T-helper 9 cell (primary cell): ENCODE results near the gene SLC34A3.
"Not testable (repeated sequence)": the region's sequence is repeated elsewhere in the genome, so short reads cannot be mapped to it uniquely, and the experiment has no call there.

Experiments
- DNase-seq: peaks from one replicate; pipeline ENCODE4 v3.0.0-alpha.2; 2020

SLC34A3 gene

DNA sequence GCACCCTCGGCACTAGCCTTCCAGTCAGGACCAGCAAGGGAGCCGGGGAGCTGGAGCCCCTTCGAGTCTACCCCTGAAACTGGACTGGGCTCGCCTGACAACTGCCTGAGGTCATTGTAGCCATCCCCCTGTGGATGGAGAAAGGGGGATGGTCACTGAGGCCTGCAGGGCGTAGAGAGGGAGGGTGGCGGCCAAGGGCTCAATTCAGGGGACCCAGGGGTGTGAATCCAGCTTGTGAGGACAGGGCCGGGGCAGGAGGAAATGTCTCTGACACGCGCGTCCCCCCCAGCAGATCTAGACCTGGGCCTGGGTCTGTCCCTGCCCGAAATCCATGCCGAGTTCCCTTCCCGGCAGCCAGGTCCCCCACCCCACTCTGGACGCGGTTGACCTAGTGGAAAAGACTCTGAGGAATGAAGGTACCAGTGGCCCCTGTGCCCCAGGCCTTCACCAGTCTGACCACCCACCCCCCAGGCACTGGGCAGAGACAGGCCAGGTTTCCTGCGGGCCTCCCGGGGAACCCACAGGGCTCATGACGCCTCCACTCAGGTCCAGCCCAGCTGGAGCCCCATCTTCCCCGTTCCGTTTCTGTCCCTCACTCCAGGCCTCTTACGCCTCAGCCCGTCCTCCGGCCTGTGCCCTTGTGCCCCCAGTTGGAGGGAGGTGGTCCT is 805 bp downstream of the SLC34A3 start:
- DNase-seq, result no peak

DNA sequence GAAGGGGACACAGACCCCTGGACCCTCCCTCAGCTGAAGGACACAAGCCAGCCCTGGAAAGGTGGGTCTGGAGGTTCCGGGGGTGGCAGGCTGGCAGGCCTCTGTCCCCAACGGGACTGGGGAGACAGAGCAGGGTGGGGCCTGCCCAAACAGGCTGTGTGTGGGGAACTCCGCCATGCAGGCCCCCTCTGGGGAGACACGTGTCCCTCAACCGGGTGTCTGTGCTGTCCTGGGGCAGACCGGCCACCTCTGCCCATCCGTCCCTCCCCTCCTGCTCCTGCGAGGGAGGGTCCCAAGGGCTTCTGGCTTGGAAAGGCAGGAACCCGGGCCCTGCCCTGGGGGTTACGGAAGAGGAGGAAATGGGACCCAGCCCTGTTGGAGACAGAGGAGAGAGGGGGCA is 1.4 kb downstream of the SLC34A3 start:
- DNase-seq, result no peak

DNA sequence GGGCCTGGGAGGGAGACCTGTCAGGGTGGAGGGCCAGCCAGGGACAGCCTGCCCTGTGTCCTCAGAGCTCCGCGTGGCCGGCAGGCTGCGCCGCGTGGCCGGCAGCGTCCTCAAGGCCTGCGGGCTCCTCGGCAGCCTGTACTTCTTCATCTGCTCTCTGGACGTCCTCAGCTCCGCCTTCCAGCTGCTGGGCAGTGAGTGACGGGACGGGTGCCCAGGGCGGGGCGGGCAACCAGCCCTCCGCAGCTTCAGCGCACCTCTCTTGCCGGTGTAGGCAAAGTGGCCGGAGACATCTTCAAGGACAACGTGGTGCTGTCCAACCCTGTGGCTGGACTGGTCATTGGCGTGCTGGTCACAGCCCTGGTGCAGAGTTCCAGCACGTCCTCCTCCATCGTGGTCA is 1.8 kb downstream of the SLC34A3 start:
- DNase-seq, result no peak

DNA sequence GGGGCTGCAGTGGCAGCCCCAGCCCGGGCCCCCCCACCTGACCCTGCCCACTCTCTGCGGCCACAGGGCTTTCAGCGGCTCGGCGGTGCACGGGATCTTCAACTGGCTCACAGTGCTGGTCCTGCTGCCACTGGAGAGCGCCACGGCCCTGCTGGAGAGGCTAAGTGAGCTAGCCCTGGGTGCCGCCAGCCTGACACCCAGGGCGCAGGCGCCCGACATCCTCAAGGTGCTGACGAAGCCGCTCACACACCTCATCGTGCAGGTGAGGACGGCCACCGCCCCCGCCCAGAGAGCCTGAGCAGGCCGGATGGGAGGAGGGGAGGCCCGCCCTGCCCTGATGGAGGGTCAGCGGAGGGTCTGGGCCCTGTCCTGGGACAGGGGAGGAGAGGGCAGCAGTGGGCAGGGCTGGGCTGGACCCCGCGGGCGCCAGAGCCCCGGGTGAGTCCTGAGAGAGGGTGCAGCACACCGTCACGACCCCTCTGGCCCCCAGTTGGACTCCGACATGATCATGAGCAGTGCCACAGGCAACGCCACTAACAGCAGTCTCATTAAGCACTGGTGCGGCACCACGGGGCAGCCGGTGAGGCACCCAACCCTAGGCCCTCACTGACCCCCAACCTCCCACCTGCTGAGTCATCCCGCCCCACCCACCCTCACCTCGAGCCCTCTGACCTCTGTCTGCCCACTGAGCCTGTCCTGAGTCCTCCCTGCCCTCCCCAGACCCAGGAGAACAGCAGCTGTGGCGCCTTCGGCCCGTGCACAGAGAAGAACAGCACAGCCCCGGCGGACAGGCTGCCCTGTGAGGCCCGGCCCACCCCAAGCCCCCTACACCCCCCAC is 2.7 kb downstream of the SLC34A3 start:
- DNase-seq, result no peak

DNA sequence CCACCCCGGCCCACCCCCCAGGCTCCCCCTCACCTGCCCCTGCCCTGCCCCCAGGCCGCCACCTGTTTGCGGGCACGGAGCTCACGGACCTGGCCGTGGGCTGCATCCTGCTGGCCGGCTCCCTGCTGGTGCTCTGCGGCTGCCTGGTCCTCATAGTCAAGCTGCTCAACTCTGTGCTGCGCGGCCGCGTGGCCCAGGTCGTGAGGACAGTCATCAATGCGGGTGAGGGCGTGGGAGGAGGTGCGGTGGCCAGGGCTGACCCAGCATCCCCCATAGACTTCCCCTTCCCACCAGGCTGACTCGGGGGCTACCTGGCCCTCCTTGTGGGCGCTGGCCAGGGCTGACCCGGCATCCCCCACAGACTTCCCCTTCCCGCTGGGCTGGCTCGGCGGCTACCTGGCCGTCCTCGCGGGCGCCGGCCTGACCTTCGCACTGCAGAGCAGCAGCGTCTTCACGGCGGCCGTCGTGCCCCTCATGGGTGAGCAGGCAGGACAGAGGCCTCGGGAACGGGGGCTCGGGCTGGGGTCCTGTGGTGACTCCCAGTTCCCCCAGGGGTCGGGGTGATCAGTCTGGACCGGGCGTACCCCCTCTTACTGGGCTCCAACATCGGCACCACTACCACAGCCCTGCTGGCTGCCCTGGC is 3.5 kb downstream of the SLC34A3 start:
- DNase-seq, result no peak

DNA sequence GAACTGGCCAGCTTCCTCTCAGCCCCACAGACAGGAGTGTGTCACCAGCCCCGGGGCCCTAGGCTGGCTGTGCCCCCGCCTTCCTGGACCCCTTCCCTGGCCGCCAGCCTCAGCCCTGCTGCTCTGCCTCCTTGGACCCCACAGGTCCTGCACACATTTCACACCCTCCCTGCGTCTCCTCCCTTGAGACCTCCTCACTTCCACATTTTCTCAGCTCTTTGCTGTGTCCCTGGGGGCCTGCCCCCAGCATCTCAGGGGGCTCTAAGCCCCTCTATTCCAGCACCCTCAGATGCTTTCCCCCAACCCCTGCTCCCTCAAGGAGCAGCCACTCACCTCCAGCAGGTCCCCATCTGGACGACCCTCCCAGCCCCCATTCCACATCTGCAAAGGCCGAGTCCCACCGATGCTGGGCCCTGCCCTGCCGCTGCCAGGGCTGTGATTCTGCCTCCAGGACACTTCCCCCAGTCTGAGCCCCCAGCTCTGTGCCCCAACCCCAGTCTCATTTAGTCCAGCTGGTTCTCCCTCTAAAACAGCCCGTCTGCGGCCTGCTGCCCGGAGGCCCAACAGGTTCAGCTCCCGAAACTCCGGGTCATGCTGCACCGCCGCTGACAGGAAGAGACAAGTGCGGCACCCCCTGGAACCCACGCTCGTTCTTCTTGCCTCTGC is 4.2 kb downstream of the SLC34A3 start:
- DNase-seq, result no peak

DNA sequence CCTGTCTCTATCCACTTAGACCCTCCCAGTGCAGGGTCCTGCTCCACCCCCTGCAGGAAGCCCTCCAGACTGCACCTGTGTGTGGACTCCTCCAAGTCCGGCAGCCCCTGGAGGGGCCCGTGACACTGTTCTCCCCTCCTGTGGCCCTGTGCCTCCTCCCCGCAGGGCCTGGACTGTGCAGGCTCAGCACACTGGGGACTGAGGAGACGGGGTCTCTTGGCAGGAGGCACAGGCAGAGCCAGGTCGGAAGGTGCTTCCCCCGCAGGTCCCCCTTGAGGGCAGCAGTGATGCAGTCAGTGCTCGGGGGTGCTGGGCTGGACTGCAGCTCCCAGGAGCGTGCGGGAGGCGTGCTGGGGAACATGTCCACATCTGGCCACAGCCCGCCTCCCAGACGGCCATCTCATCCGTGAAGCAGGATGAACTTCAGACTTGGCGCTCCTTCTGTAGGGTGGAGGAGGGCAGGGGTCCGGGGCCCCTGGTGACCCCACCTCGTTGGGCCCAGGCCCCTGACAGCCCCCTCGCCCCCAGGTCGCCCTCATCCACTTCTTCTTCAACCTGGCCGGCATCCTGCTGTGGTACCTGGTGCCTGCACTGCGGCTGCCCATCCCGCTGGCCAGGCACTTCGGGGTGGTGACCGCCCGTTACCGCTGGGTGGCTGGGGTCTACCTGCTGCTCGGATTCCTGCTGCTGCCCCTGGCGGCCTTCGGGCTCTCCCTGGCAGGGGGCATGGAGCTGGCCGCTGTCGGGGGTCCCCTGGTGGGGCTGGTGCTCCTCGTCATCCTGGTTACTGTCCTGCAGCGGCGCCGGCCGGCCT is 4.9 kb downstream of the SLC34A3 start:
- no peak for DNase-seq

DNA sequence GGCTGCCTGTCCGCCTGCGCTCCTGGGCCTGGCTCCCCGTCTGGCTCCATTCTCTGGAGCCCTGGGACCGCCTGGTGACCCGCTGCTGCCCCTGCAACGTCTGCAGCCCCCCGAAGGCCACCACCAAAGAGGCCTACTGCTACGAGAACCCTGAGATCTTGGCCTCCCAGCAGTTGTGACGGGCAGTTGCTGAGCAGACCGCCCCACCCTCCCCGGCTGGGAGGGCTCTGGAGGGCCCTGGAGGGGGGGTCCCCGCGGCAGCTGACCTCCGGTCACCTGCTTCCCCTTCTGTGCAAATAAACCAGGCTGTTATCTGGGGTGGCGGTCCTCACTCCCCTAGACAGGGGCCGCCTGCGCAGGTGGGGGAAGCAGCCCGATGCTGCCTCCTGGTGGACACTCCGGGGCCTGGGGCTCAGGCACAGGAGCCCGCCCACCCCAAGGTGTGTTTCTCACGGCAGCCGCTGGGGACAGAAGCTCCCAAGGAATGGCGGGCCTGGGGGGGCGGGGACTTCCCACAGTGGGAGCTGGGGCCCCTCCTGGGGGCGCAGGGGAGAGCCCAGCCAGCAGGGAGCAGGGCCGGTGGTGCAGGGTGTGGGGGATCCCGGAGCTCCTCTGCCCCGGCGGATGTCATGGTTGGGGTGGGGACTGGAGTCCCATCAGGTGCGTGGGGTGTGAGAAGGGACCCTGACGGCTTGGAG is 5.7 kb downstream of the SLC34A3 start:
- peak; percentile 92 for DNase-seq

DNA sequence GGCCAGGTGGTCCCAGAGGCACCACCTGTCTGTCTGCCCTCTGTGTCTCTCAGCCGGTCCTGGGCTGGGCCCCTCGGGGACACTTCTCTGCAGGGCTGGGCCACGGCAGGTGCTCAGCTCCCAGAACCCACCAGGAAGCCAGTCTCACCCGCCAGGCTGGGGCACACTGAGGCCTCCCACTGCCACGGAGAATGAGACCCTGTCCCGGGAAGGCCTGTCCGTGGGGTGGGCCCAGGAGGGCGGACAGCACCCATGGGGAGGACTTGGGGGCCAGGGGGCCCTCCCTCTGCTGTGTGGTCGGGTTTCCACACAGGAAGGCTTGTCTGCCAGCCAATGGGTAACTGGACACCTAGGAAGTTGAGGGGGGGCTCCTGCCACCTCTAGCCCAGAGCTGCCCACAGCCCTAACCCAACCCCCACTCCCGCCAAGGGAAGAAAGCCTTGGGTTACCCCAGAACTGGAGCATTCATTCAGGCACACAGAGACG is 6.3 kb downstream of the SLC34A3 start:
- no peak for DNase-seq

DNA sequence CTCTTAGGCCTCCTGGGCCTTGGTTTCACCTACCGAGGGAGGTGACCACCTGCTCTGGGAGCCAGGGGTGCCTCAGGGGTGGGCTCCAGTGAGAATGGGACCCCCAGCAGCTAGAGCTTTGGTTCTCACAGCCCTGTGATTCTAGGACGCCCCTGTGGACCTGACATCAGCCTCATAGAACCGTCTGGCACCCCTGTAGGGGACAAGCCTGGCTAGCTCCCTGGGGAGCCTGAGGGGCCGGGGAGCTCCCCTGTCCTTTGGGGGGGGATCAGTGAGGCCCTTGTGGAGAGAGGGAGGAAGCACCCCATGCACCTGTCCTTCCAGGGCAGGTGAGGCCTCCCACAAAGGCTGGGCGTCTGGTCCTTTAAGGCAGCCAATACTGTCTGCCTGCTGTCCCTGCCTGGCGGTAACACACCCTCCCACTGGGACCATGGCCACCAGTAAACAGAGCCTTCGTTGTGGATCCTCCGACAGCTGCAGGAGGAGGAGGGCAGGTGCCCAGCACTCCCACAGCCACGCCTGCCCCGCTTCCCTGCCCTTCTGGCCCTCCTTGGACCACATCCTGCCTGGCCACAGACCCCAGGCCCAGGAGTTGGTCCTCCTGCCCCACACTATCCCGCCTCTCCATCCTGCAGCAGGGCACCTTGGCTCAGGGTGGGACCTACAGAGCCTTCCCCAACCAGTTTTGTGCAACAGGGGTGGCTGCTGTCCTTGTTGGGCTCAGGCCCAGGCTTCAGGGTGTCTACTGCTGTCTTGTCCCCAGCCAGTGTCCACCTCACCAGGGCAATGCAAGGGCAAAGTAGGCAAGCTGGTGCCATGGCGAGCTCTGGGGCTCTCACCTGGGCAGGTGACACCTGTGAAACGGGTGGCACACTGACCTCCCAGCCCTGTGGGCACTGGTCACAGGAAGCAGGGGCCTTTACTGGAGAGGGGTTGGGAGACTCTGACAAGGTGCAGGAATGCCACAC is 7.3 kb downstream of the SLC34A3 start:
- DNase-seq, result no peak

DNA sequence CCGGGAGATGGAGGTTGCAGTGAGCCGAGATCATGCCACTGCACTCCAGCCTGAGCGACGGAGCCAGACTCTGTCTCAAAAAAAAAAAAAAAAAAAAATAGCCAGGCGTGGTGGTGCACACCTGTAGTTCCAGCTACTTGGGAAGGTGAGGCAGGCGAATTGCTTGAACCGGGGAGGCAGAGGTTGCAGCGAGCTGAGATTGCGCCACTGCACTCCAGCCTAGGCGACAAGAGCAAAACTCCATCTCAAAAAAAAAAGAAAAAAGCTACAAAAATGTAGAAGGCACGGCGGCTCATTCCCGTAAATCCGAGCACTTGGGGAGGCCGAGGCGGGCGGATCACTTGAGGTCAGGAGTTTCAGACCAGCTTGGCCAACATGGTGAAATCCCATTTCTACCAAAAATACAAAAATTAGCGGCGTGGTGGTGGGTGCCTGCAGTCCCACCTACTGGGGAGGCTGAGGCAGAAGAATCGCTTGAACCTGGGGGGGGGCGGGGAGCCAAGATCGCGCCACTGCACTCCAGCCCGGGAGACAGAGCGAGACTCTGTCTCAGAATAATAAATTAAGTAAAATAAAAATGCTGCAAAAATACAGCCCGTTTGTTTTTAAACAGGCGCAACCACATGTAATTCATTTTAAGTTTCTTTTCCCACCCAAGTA is 9.0 kb downstream of the SLC34A3 start:
- DNase-seq, result not testable (repeated sequence)

DNA sequence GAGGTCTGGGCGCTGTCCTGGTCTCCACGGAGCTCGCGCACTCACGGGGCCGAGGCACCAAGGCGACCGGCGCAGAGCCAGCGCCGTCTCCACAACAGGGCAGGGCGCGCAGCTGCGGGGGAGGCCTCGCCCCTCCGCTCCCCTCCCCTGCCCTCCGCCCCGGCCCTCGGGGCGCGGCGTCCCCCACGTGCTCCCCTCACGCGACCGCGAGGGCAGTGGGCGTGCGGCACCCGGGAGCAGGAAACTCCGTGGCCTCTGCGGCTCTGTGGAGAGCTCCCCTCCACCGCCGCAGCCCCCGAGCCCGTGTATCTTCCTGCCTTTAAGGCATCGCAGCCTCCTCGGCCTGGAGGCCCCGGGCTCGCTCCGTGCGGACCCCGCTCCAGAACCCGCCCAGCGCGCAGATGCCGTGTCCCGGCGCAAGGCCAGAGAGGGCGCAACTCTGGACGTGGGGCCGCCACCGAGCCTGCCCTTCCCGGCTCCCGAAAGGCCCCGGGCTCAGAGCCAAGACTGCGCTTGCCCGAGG is 9.7 kb downstream of the SLC34A3 start:
- DNase-seq, result peak; percentile 59

DNA sequence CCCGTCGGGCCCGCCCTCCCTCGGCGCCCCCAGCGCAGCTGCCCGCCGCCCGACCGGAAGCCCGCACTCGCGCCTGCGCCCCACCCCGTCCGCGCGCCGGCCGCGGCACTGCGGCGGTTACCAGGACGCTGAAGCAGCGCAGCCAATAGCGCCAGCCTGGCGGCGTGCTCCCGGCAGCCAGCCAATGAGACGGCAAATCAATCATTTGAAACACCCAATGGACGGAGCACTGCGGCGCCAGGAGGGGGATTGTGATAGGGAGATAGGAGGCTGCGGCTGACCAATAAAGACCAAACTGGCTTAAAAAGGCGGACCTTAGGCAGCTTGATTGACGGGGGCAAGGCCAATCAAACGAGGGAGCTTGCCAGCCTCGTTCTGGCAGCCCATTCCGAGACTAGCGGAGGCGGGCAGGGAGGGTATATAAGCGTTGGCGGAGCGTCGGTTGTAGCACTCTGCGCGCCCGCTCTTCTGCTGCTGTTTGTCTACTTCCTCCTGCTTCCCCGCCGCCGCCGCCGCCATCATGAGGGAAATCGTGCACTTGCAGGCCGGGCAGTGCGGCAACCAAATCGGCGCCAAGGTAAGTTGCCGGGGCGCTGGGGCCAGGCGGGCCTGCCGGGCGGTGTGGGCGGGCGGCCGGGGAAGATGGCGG is 10.3 kb downstream of the SLC34A3 start, which contains the start of gene TUBB4B:
Gene TUBB4B (plus strand): TSS at position 447 of the 649 bp plus-strand sequence. CDS start 74 bp downstream, at position 521.
- peak; percentile 93 for DNase-seq

DNA sequence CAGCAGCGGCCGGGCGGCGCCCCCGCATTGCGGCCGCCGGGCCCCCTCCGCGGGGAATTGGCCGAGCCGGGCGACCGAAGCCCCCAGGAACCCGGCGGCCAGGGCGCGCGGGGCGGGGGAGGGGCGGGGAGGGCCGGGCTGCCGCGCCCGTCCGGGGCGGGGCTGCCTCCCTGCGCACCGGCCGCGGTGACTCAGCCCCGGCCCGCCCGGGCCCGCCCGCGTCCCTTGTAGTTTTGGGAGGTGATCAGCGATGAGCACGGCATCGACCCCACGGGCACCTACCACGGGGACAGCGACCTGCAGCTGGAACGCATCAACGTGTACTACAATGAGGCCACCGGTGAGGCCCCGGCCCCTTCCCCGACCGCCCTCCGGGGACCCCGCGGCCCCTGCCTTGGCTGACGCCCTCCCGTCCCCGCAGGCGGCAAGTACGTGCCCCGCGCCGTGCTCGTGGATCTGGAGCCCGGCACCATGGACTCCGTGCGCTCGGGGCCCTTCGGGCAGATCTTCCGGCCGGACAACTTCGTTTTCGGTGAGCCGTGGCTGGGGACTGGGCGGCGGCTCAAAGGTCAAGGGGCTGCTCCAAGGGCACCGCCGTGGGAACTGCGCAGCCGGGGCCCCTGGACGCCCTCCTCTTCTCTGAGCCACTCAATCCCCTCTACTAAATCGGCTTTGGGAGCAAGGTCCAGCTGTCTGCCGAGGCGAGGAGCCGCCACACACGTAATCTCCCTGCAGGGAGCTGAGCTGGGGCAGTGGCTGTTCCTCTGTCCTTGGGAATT is 11.0 kb downstream of the SLC34A3 start:
- peak; percentile 64 for DNase-seq

DNA sequence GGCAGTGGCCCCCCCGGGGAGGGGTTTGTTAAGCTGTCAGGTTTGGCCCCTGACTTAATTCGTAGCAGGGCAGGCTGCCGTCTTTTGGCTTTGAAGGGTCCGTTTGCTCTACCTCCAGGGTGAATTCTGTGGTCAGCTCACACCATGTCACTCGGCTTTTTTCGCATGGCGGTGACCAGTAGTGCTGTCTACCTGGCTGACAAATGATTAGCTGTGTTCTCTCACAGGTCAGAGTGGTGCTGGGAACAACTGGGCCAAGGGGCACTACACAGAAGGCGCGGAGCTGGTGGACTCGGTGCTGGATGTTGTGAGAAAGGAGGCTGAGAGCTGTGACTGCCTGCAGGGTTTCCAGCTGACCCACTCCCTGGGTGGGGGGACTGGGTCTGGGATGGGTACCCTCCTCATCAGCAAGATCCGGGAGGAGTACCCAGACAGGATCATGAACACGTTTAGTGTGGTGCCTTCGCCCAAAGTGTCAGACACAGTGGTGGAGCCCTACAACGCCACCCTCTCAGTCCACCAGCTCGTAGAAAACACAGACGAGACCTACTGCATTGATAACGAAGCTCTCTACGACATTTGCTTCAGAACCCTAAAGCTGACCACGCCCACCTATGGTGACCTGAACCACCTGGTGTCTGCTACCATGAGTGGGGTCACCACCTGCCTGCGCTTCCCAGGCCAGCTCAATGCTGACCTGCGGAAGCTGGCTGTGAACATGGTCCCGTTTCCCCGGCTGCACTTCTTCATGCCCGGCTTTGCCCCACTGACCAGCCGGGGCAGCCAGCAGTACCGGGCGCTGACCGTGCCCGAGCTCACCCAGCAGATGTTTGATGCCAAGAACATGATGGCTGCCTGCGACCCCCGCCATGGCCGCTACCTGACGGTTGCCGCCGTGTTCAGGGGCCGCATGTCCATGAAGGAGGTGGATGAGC is 11.8 kb downstream of the SLC34A3 start:
- DNase-seq, result no peak

DNA sequence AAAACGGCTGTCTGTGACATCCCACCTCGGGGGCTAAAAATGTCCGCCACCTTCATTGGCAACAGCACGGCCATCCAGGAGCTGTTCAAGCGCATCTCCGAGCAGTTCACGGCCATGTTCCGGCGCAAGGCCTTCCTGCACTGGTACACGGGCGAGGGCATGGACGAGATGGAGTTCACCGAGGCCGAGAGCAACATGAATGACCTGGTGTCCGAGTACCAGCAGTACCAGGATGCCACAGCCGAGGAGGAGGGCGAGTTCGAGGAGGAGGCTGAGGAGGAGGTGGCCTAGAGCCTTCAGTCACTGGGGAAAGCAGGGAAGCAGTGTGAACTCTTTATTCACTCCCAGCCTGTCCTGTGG is 12.5 kb downstream of the SLC34A3 start:
- not testable (repeated sequence) for DNase-seq
